GM19324 (cell line): Measurements from ENCODE around the gene CTRL.

ENCODE experiments used
- ATAC-seq: cut with Tn5 transposase; IDR thresholded peaks from one replicate; pipeline ENCODE4 v1.9.1; 2021; ENCODE audit warnings: mild to moderate bottlenecking, moderate library complexity; ENCODE audit not compliant: unreplicated experiment, low FRiP score

CTRL gene

GRCh38 chr16:67897231-67897630 lies 34.4 kb downstream of the CTRL start:
- no peak for ATAC-seq

GRCh38 chr16:67893743-67894399 lies 37.8 kb downstream of the CTRL start:
- peak; percentile 1 for ATAC-seq

- ATAC-seq, result peak; percentile 88
Observed at GRCh38 chr16:67892899-67893742, 38.5 kb downstream of the CTRL start, which contains the start of gene PSKH1. Gene PSKH1 (plus strand): TSS chr16:67893254. CDS start chr16:67908750, 15,496 bp downstream.

- ATAC-seq, result no peak
Observed at GRCh38 chr16:67892375-67892774, 39.3 kb downstream of the CTRL start.

GRCh38 chr16:67888331-67888730 lies 43.3 kb downstream of the CTRL start:
- ATAC-seq, result no peak

GRCh38 chr16:67886387-67886786 lies 45.3 kb downstream of the CTRL start:
- no peak for ATAC-seq

- ATAC-seq, result no peak
Observed at GRCh38 chr16:67885976-67886375, 45.7 kb downstream of the CTRL start.

GRCh38 chr16:67885545-67885944 lies 46.1 kb downstream of the CTRL start:
- ATAC-seq, result no peak

- ATAC-seq, result no peak
Observed at GRCh38 chr16:67884684-67885083, 47.0 kb downstream of the CTRL start, which contains the start of gene NRN1L. Gene NRN1L (plus strand): TSS chr16:67884885. CDS start chr16:67884904, 19 bp downstream.

GRCh38 chr16:67883872-67884261 lies 47.8 kb downstream of the CTRL start:
- ATAC-seq, result no peak

GRCh38 chr16:67883146-67883871 lies 48.4 kb downstream of the CTRL start:
- no peak for ATAC-seq

GRCh38 chr16:67882374-67883145 lies 49.1 kb downstream of the CTRL start:
- ATAC-seq, result no peak

GRCh38 chr16:67881621-67882161 lies 50.0 kb downstream of the CTRL start:
- no peak for ATAC-seq

- ATAC-seq, result no peak
Observed at GRCh38 chr16:67880584-67880983, 51.1 kb downstream of the CTRL start.

- ATAC-seq, result no peak
Observed at GRCh38 chr16:67879936-67880335, 51.7 kb downstream of the CTRL start.
